ENCODE measurements around the gene ABTB1. TPM values are rescaled to one million over a fixed set of nuclear protein-coding genes. Genes with fewer than 3 reads are reported as not detected.

The ABTB1 gene
- total and polyA plus RNA-seq, 9 donors = 5.5 to 64.4 (median 26.7) TPM

DNA sequence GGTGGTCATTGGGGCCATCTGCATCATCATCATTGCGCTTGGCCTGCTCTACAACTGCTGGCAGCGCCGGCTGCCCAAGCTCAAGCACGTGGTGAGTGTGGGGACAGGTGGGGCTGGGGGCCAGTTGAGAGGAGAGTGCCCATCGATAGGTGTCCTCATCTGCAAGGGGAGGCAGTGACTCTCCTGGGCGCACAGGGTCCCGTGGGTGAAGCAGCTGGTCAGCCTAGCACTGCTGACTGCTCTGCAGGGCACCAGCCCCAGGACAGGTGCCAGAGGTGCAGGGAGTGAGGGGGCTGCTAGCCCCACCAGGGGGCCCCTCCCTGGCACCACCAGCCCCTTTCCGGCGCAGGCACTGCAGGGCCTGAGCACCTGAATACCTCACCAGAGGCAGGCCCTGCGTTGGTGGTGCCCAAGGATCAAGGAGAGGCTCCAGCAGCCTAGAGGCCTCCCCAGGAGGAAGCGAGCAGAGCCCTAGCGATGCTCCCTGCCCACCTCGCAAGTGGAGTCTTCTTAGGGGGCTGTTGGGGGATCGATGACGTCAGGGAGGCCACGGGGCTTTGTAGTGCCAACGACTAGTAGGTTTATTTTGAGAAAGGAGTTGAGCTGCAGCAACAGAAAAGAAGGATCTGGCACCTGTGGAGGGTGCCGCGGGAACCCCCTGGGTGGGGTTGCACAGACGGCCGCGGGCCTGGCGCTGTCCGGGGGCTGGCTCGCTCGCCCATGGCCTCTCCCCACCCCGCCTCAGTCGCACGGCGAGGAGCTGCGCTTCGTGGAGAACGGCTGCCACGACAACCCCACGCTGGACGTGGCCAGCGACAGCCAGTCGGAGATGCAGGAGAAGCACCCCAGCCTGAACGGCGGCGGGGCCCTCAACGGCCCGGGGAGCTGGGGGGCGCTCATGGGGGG, 976 bp upstream of the ABTB1 start:
- H3K4me1 ChIP-seq (ENCODE audit: insufficient read depth) = peaks cover 7% of the 10 kb centered on the region
- DNase-seq = peak in 4 of 5 donors; percentile 22 to 67 (median 59)
- H3K27me3 ChIP-seq = no peaks in the 10 kb centered on the region
- peak overlapping the region; percentile 81 for H3K4me3 ChIP-seq
- H3K9me3 ChIP-seq = no peaks in the 10 kb centered on the region
- no peak for TF ChIP-seq POLR2A (IDR thresholded peaks at IDR 0.05)
- no peak for TF ChIP-seq CTCF (IDR thresholded peaks at IDR 0.05)
- TF ChIP-seq EP300 (IDR thresholded peaks at IDR 0.05) = no peak
- H3K36me3 ChIP-seq = no peaks in the 10 kb centered on the region
- intact Hi-C loops (cut with DNase I) = loop anchor here in 1 of 4 donors (10.0 kb wide), 1 partner anchor 77 kb away; the partner anchor contains the start of genes MCM2 and TPRA1
- H3K27ac ChIP-seq = peak overlapping the region; percentile 81 to 89
- 19 to 26% (median 20%) methylated on average over 37 to 44 of the region's 44 CpGs for WGBS, 3 donors

DNA sequence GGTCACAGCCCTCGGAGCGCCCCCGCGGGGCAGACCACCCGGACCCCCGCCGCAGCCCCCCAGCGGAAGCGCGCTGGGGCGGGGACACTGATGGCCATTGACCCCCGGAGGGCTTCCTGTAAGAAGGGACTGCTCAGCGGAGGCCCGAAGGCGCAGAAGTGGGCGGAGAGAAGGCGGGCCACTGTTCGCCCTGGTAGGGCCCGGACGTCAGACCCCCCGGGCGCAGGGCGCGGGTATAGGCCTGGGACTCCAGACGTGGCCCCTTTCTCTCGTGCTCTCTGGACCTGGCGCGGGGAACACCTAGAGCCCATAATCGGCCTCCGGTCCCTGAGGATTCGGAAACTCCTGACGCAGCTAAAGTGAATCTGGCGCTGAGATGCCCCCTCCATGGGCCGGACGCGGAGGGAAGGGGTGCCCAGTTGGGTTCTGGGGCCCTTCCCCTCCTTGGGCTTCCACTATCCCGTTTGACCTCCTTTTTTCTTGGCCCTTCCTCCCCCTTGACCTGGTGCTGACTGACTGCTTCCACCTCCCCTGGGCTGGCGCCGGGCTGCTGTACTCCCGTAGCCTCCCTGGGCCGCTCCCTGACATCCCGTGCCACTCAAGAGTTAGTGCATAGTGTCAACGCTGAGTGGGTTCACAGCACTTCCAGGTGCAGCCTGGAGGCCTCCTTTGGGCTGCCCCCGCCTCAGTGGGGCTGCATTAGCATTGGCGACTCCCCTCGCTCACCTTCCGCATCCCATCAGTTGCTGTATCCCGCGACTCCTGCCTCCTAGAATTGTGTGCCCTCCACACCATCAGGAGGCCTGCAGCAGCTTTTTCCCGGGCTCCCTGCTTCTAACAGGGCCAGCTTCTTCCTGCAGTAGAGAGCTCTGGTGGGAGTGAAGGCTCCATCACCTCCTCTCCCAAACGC, 694 bp downstream of the ABTB1 start:
- intact Hi-C loops (cut with DNase I) = loop anchor here in 1 of 4 donors (10.0 kb wide), 1 partner anchor 79 kb away; the partner anchor contains the start of genes MCM2 and TPRA1

DNA sequence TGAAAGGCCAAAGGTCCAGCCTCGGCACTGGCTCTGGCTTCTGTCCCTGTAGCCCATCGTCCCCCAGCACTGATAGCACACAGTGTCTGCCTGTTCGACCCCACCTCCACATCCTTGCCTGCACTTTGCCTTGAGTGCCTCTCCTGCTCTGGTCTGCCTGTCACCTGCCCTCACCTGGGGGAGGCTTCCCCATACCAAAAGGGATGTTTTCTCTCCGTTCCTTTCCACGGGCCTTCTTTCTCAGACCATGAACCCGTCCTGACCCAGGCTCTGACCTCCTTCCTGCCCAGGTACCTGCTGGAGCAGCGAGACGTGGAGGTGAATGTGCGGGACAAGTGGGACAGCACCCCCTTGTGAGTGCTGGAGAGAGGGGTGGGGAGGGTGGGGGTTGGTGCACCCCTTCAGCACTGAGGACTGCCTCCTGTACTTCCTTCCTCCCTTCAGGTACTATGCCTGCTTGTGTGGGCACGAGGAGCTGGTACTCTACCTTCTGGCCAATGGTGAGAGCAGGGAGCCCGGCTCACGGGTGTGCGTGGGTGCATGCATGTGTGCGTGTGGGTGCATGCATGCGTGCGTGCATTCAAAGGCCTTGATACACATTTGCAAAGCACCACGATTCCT, 1.5 kb downstream of the ABTB1 start:
- peak in 3 of 5 donors; percentile 5 to 34 (median 25) for DNase-seq
- intact Hi-C loops (cut with DNase I) = loop anchor here in 1 of 4 donors (10.0 kb wide), 1 partner anchor 79 kb away; the partner anchor contains the start of genes MCM2 and TPRA1
- no peaks in the 10 kb centered on the region for H3K36me3 ChIP-seq
- WGBS, 3 donors = 78 to 82% (median 80%) methylated on average over 17 of the region's 17 CpGs
- H3K4me3 ChIP-seq = peak overlapping the region; percentile 81
- no peaks in the 10 kb centered on the region for H3K27me3 ChIP-seq
- peak overlapping the region in 1 of 2 donors; percentile 81 for H3K27ac ChIP-seq
- TF ChIP-seq POLR2A (IDR thresholded peaks at IDR 0.05) = no peak
- no peak for TF ChIP-seq CTCF (IDR thresholded peaks at IDR 0.05)
- no peak for TF ChIP-seq EP300 (IDR thresholded peaks at IDR 0.05)
- peaks cover 7% of the 10 kb centered on the region for H3K4me1 ChIP-seq (ENCODE audit: insufficient read depth)
- H3K9me3 ChIP-seq = no peaks in the 10 kb centered on the region

More for the DNA sequence above, 694 bp downstream of the ABTB1 start:
- Histone ChIP-seq H3K4me3 (peak overlapping the region; percentile 81), H3K27me3 (no peaks in the 10 kb centered on the region), H3K36me3 (no peaks in the 10 kb centered on the region), H3K9me3 (no peaks in the 10 kb centered on the region), H3K4me1 (ENCODE audit: insufficient read depth) (peaks cover 7% of the 10 kb centered on the region), H3K27ac (peak overlapping the region; percentile 81 to 83)
- TF ChIP-seq EP300 (IDR thresholded peaks at IDR 0.05) = no peak
- no peak for TF ChIP-seq CTCF (IDR thresholded peaks at IDR 0.05)
- no peak for TF ChIP-seq POLR2A (IDR thresholded peaks at IDR 0.05)
- peak; percentile 48 to 72 (median 65) for DNase-seq
- 16 to 21% (median 18%) methylated on average over 38 to 51 of the region's 51 CpGs for WGBS, 3 donors

Data from ovary (tissue), 9 donors.